Lower leg skin (tissue), 3 donors: ENCODE data around the gene TMED9.

Experiments used
- POLR2A ChIP-seq, 2 donors: fragments of 450-650 bp; IDR thresholded peaks; one replicate each; pipeline ENCODE4 v1.6.1; 2016 to 2017; ENCODE audit warnings: antibody characterized with exemption in 2 of 2, mild to moderate bottlenecking in 1 of 2, moderate library complexity in 1 of 2
- TF ChIP-seq, protein P1 (sequence below), 3 donors: fragments of 450-650 bp; IDR thresholded peaks; one replicate each; pipeline ENCODE4 v1.5.1; 2016; ENCODE audit warnings: antibody characterized with exemption in 3 of 3, mild to moderate bottlenecking in 3 of 3, moderate library complexity in 2 of 3

DNA sequence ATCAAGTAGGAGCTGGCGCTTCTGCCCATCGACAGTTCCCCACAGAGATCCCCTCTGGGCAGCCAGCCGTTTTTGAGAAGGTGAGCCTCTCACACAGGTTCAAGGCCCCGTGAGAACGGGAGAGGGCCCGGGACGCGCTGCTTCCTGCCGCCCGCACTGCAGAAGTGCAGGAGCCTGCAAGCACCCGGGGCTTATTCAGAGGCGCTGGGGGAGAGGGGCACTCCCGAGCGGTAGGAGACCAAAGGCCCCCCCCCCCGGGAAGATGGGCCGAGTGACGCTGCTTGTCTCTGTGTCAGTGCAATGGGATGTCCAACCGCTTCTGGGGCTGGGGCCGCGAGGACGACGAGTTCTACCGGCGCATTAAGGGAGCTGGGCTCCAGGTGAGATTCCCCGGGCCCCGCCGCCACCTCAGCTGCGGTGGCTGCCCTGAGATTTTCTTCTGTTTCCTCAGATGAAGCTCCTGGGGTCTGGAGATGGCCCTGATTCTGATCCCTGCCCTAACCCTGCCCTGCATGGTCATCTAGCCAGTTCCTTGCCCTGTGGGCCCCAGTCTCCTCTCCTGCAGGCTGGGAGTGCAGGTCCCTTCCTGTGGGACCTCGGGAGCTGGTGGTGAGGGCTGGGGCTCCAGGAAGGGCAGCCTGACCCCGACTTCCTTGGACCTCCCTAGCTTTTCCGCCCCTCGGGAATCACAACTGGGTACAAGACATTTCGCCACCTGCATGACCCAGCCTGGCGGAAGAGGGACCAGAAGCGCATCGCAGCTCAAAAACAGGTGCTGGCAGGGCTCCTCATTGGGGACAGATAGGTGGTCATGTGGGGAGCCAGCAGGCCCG, 16.5 kb downstream of the TMED9 start:
- TF ChIP-seq, protein P1, sequence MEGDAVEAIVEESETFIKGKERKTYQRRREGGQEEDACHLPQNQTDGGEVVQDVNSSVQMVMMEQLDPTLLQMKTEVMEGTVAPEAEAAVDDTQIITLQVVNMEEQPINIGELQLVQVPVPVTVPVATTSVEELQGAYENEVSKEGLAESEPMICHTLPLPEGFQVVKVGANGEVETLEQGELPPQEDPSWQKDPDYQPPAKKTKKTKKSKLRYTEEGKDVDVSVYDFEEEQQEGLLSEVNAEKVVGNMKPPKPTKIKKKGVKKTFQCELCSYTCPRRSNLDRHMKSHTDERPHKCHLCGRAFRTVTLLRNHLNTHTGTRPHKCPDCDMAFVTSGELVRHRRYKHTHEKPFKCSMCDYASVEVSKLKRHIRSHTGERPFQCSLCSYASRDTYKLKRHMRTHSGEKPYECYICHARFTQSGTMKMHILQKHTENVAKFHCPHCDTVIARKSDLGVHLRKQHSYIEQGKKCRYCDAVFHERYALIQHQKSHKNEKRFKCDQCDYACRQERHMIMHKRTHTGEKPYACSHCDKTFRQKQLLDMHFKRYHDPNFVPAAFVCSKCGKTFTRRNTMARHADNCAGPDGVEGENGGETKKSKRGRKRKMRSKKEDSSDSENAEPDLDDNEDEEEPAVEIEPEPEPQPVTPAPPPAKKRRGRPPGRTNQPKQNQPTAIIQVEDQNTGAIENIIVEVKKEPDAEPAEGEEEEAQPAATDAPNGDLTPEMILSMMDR (IDR thresholded peaks at IDR 0.05) = no peak
- no peak for TF ChIP-seq POLR2A (IDR thresholded peaks at IDR 0.05)
